Measurements from ENCODE around the gene PRC1.

DNA sequence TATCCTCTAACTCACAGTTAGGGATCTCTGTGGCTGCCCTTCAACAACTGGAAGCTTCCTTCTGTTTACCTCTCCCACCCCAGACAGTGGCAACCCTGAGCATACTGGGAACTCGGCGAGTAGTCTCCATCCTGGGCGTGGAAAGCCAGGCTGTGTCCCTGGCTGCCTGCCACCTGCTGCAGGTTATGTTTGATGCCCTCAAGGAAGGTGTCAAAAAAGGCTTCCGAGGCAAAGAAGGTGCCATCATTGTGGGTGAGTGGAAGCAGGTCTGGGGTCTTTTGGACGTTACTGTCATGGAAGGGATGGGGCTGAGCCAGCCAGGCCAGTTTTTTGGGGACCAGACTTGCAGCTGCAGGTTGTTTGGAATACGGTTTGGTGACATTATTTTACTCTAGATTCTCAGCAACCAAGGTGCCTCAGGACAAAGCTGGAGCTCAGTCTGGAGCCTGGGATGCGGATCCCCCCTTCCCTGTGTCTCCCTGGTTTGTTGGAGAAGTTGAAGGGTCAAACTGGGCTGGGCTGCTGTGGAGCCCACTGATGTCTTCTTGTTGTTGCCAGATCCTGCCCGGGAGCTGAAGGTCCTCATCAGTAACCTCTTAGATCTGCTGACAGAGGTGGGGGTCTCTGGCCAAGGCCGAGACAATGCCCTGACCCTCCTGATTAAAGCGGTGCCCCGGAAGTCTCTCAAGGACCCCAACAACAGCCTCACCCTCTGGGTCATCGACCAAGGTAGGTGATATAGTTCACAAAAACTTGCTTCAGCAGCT lies 51.8 kb downstream of the PRC1 start:
- TF ChIP-seq, protein P1, sequence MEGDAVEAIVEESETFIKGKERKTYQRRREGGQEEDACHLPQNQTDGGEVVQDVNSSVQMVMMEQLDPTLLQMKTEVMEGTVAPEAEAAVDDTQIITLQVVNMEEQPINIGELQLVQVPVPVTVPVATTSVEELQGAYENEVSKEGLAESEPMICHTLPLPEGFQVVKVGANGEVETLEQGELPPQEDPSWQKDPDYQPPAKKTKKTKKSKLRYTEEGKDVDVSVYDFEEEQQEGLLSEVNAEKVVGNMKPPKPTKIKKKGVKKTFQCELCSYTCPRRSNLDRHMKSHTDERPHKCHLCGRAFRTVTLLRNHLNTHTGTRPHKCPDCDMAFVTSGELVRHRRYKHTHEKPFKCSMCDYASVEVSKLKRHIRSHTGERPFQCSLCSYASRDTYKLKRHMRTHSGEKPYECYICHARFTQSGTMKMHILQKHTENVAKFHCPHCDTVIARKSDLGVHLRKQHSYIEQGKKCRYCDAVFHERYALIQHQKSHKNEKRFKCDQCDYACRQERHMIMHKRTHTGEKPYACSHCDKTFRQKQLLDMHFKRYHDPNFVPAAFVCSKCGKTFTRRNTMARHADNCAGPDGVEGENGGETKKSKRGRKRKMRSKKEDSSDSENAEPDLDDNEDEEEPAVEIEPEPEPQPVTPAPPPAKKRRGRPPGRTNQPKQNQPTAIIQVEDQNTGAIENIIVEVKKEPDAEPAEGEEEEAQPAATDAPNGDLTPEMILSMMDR (conservative IDR thresholded peaks at IDR 0.05) = no peak
- TF ChIP-seq ZFX (IDR thresholded peaks at IDR 0.05) = no peak

All from C4-2B (cell line).